D721Med (cell line): Measurements from ENCODE around the gene COL23A1.

Experiments used
- DNase-seq: peaks from one replicate; pipeline ENCODE4 v3.0.0; 2011; ENCODE audit warnings: low spot score; ENCODE audit not compliant: insufficient read length
- FAIRE-seq: peaks from 2 replicates; lab custom pipeline; 2011; peaks lifted over from hg19 to GRCh38; lab: Jason Lieb, UNC
- CTCF ChIP-seq: IDR thresholded peaks from 2 replicates; pipeline ENCODE4 v1.5.1; 2012; ENCODE audit warnings: mild to moderate bottlenecking, control low read depth; ENCODE audit not compliant: insufficient read depth; ENCODE audit errors: missing control alignments

The COL23A1 gene

DNA sequence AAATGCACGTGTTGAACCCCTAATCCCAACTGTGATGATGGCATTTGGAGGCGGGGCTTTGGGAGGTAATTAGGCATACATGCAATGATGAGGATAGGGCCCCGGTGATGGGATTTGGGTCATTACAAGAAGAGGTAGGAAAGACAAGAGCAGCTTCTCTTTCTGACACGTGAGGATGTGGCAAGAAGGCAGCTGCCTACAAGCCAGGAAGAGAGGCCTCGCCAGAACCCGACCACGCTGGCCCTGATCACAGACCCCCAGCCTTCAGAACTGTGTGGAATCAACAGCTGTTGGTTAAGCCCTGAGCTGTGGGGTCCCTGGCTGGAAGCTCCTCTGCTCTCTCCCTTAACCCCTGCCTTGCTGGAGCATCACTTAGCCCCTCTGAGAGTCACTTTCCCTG lies 57.5 kb downstream of the COL23A1 start:
- FAIRE-seq (no peak), DNase-seq (no peak)
- TF ChIP-seq CTCF = no peak

DNA sequence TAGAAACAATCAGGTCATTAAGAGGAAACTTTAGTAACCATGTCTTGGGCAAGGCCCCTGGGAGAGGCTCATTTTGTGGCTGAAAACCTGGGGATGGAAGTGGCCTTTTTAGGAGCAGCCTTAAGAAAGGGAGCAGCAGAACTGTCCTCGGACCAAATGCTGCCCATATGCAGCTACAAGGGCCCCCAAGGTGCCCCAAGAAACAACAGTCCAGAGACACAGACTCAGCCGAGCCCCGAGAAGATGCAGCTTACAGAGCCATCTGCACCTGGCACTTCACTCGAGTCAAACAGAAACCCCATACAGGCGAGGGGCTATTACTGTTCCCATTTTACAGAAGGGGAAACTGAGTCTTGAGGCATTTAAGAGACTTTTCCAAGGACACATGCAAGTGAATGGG lies 58.0 kb downstream of the COL23A1 start:
- TF ChIP-seq CTCF = no peak
- FAIRE-seq = no peak
- no peak for DNase-seq

- FAIRE-seq = no peak
- no peak for DNase-seq
- no peak for TF ChIP-seq CTCF
Observed at GRCh38 chr5:178531786-178532185, 58.4 kb downstream of the COL23A1 start.

DNA sequence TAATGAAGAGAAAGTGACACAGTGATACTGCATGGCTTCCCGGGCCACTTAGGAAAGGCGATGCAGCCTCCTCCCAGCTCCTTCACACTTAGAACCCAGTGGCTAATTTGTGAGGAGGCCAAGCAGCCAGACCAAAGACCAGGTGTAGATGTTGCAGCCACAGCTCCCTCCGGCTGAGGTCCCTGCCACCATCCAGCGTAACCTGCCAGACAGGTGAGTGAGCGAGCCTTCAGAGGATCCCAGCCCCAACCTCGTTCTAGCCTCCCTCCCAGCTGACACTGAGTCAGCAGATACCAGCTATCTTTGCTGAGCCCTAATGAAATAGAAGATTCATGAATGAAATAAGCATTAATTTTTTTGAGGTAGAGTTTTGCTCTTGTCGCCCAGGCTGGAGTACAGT lies 59.7 kb downstream of the COL23A1 start:
- FAIRE-seq (no peak), DNase-seq (no peak)
- TF ChIP-seq CTCF = no peak

- TF ChIP-seq CTCF = no peak
- FAIRE-seq (no peak), DNase-seq (no peak)
Observed at GRCh38 chr5:178529080-178529479, 61.1 kb downstream of the COL23A1 start.

DNA sequence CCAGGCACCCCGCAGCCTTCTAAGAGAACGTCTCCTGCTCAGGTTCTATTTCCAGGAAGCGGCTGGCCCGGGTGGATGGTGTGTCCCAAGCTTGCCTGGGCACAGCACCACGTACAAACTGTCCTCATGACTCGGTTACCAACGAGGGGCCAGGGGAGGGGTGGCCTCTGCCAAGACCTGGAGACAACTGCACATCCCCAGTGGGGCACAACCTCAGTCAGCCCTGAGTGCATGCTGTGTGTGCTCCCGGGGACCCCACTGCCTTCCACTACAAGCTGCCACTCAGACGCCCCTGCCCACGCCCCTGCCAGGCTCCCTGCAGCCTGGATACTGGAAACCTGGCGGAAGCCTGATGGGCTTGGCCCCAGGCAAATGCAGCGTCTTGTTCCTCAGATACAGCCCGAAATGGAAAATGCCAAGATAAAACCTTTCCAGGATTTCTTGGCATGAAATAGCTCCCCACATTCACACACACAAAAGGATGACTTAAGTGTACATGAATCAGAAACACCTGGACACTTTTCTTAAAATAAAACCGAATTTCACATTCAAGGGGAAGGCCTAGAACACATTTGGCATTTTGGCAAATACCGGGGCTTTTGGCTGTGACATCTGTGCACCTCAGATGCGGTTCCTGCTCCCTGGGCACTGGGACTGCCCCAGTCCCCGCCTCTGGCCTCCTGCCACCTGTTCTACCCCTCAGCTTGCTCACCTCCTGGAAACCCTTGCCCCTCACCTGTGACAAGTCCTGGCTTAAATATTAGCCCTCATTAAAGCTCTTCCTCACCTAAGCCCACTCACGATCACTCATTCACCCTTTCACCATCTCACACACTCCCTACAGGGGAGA lies 62.5 kb downstream of the COL23A1 start:
- FAIRE-seq = no peak
- TF ChIP-seq CTCF = no peak
- DNase-seq = no peak

GRCh38 chr5:178526773-178527457 lies 63.3 kb downstream of the COL23A1 start:
- DNase-seq = no peak
- TF ChIP-seq CTCF = no peak
- no peak for FAIRE-seq
